GF-D8 (cell line): ENCODE data around the gene MRPL54.

ENCODE experiments used
- DNase-seq: peaks from one replicate; lab custom pipeline; 2025; lab: John Stamatoyannopoulos, UW

Gene MRPL54

DNA sequence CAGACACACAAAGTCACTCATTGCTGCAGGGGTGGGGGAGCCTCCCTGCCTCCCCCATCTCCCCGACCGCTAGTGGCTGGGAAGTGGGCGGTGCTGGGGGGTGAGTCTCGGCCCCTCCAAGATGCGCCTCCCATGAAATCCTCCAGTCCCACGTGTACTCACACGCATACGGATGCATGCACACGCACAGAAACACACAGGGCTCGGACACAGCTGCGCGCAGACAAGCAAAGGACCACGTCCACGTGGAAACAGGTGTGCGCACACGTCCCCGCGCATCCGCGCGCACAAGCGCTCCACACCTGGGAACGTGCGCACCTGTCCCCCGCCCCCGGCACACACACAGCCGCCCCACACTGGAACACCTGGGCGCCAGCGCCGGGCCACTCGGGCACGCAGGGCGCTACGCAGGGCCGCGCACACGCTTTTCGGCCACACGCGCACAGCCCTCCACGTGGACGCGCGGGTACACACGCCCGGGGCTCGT lies 23.0 kb downstream of the MRPL54 start:
- no peak for DNase-seq

DNA sequence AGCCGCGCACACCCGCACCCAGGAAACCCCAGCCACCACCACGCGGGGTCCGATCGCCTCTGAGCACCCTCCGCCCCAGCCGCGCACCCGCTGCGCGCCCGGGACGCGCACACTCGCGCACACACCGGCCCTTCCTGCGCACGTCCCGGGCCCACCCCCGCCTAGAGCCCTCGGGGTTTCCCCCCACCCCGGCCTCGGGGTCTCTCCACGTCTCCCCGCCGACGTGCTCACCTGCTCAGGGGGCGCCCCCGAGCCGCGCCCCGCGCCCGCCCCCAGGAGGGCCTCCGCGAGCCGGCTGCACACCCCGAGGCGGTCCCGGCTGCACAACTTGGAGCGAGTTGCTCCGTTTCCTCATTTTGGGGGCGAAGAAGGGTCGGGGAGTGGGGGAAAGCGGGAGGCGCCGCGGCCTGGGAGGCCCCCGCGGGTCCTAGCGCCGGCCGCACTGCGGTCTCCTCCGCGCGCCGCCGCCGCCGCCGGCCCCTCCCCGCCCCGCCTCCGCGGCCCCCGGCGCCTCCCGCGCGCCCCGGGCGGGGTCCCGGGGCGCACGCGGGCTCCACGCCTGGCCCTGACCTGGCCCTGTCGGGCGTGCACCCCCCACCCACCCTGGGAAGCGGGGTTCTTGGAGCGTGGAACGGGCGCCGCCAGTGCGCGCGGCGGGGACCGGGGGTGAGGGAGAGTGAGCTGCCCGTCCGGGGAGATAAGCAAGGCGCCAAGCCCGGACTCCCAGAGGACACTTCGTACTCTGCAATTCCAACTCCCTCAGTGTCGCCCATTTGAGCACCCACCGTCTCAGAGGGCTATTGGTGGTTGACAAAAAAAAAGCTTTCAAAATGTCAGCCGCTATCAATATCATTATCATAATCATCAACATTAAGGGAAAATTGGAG lies 23.7 kb downstream of the MRPL54 start, which contains the start of gene MATK:
MATK (minus strand) TSS at position 444 of the 887 bp plus-strand sequence. CDS start 1,246 bp downstream, outside the sequence.
- peak; percentile 12 for DNase-seq

DNA sequence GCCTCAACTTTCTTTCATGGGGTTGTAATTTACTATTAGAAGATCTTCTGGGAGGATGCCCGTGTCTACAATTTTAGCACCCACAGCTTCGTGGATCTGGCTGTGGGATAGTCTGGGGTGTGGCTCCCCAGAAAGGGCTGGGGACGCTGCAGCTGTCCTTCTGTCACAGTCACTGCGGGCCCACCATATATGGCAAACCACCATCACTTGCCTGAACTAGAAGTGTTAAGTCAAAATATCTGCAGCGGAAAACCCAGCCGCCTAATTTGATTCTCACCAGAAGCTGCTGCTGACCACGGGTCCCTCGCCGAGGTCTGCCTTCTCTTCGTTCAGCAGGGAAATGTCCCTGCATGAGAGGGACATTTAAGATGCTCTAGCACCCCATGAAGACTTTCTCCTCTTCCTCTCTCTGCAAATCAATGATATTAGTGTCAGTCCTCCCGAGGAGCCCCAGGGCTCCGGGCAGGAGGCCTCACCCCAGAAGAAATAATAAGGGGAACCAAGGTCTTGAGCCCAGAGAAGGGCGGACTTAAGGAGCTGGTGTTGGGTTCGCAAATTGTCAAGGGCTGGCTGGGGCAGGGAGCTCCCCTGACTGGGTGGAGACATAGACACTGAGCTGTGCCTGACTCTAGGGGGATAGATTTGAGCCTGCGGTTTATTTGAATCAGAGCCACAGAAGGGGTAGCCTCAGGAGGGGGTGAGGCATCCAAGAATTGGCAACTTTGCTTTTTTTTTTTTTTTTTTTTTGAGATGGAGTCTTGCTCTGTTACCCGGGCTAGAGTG lies 26.7 kb downstream of the MRPL54 start:
- DNase-seq = no peak

DNA sequence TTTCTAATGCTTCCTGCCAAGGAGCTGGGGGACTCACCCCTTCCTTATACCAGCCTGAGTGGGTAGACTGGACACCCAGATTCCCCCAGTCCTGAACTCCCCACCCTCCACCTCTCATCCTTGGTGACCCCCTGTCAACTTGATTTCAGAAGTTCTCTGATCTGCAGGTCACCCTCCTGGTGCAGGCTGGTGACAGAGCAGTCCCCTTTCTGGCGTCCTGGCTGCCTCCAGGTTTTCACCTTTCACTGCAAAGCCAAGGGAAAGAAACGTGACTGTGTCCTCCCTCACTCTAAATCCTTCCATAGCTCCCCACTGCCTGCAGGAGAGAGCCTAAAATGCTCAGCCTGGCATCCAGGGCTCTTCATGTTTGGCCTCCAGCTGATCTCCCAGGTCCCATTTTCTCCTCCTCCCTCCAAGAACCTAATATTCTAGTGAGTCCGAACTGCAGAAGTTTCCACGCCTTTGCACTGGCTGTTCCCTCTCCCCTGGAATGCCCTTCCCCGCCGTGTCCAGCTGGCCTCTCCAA lies 27.8 kb downstream of the MRPL54 start:
- no peak for DNase-seq

DNA sequence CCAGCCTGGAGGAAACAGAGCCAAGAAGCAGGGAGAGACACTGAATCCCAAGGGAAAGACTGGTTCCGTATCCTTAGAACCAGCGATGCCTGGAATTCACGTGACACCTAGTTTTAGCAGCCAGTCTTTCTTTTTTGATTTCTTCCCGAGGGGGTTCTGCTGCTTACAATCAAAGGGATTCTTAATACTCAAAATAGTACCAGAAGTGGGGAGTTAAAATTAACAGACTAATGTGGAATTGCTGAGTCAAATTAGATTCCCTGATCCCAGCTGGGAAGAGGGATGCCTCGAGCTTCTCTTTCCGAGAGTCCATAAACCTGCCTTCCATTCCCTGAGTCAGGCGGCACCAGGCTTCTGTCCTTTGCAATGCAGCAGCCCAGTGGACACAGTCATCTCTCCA lies 28.5 kb downstream of the MRPL54 start:
- no peak for DNase-seq

DNA sequence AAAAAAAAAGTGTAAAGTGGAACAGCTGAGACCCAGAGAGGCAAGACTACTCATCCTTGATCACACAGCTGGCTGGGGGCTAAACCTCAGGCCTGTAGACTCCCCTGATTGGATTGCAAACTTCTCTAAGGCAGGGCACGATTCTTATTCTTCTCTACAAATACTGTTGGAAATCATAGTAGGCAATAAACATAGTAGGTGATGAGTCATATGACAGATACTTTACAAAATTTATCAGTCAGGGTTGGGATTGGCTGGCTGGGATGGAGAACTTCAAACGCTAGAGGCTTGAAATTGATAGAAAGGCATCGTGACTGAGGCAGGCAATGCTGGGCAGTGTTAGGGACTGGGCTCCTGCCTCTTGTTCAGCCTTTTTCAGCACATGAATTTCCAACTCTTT lies 29.6 kb downstream of the MRPL54 start:
- DNase-seq = no peak

DNA sequence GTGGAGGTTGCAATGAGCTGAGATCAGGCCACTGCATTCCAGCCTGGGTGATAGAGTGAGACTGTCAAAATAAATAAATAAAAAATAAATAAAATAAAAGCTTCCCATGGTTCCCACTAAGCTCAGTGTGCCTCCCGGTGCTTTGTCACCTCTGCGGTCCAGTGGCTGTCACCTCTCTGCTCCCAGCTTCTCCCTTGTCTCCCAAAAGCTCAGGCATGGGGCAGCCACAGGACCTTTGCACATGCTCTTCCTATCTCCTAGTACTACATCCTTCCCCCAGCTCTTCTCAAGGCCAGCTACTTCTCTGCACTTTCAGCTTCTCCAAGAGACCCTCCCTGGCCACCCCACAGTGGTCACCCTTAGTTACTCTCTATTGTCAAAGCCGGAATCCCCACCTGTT lies 31.3 kb downstream of the MRPL54 start:
- no peak for DNase-seq

DNA sequence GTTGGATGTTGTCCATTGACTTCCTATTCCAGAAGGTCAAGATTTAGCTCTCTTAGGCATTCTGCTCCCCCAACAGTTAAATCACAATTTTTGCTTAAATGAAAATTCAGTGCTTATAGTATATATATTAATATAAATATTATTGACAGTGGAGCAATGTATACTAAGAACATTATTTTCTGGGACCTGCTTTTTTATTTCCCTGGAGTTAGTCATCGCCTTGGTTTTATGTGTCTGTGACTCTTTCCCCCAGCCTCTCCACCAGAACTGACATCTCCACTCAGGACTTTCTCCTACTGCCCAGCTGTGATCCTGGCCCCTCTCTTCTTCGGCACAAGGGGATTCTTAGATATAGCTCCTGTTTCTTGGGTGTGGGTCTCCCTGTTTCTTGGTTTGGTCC lies 33.9 kb downstream of the MRPL54 start:
- DNase-seq = no peak

DNA sequence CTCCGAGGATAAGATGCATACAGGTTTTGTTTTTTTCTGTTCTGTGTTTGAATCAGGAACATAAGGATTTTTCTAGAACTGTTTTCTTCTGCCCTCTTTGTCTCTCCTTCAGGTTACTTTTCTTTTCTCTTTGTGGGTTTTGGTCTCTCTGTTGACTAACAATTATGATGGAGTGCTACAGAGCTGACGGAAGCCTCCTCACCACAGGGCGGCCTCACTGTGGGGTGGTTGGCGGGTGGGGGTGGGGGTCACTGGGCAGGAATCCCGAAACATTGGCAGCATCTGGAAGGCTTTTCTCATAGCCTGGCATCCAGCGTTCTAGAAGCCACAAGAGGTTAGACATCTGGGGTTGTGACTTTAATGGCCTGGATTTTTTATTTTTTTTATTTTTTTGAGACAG lies 35.7 kb downstream of the MRPL54 start:
- no peak for DNase-seq

DNA sequence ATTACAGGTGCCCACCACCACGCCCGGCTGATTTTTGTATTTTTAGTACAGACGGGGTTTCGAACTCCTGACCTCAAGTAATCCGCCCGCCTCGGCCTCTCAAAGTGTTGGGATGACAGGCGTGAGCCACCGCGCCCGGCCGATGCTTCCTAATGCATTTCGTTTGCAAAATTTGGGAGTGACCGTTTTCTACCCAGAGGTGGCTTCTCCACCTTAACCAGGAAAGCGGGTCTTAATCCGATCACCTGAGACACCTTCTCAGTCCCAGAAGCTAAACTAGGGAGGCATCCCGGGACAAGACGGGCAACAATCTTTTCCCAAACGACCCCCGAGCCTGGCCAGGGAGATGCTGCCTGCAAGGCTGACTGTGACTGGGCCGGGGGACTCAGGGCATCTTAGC lies 38.5 kb downstream of the MRPL54 start:
- DNase-seq = no peak

DNA sequence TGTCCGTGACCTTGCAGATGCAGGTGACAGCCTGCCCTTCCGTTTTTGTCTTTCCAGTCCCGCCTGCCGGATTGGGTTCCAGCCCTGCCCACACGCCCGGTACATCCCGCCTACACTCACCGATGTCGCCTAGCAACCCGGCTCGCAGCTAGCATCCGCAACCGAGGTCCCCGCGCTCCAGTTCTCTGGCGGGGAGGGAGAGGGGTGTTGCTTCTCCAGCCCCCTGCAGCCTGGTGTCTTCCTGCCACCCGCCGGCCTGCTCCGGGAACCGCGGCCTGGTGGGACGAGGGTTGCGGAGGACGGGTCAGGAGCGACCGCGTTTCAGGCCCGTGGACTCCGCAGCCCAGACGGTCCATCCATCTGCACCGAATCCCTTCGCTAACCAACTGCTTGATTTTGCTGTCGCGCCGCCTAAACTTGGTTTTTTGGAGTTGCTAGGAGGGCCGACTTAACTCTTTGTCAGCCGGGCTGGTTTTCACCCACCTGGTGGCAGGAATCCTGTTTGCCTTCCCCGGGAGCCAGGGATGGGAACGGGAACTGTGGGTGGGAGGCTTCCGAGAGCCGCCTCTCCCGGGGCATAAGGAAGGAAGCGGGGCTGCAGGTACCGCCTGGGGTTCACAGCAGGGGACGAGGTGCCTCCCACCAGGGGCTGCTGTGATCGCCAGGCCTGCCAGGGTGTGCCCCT lies 39.1 kb downstream of the MRPL54 start:
- no peak for DNase-seq

DNA sequence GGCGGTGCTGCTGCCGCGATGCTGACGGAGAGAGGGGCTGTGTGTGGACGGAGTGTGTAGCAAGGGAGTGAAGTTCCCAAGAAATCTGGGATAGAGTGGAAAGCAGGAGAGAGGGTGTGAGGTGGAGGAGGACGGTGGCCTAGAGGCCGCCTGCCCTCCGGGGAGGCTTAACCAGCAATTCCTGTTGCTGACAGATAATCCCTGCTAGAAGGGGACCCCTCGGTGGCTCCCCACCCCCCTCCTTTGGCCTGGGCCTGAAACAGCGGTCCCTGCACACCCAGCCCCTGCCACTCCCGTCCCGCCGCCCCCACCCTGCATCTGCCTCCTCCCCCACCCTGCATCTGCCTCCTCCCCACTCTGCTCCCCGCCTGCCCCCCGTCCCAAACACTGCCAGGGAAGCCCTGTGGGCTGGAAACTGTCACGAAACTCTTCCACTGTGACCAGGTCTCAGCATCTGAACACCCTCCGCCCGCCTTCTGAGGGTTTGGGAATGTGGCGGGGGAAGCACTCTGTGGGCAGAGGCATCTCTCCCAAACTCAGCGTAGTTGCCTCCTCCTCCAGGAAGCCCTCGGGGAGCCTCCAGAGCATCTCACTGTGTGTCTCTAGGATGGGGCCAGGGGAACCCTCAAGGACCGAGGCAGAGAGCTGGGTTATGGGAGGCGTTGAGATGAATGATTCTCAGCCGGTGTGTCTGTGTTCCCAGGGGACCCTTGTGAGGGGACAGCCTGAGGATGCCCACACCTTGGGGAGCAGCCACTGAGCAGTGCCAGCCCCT lies 40.8 kb downstream of the MRPL54 start:
- DNase-seq = no peak

DNA sequence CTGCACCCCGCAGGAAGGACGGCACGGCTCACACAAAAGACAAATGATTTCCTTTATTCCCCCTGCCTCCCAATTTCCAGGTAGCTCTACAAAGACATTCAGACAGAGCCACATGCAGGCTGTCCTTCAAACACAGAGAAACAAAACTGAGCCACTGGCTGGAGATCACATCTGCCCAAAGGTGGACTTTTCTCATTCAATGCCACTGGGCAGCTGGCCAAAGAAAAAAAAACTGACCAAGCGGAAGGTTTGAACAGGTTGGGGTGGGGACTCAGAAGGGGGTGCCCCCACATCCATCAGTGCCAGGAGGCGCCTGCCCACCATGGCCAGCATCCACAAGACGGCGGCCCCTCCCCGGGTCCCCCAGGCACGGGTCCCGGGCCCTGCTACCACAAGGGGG lies 41.5 kb downstream of the MRPL54 start:
- no peak for DNase-seq

DNA sequence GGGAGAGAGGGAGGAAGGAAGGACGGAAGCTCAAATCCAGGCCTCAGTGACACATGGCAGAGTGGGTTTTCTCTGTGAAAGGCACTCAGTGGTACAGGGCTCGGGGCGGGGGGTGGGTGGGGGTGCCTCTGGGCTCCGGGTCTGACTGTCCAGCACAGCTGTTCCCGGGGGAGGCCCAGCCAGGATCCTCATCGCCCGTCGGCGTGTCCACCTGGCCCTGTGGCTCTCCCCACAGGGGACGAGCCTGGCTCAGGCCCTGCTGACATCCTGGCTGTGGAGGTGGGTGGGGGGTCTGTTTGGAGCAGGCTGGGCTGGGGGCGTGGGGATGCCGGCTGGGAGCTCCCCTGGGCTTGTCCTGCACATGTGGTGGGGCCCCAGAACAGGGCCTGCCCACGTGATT lies 41.9 kb downstream of the MRPL54 start:
- DNase-seq = no peak

DNA sequence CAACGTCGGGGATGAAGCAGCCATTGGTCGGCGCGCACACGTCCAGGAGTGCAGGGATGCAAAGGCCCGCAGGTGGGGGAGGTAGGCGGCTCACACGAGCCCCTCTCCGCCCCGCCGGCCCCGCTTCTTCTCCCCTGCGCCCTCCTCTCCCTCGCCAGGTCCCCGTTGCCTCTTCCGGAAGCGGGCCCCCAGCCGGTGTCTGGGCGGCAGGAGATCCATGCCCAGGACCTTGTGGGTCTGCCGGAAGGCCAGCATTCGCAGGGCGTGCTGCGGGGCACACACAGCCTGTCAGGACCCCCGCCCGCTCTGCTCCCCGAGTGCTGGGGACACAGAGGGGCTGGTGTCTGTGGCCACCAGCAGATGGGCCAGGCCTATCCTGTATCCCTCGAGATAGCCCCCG lies 43.4 kb downstream of the MRPL54 start:
- no peak for DNase-seq

DNA sequence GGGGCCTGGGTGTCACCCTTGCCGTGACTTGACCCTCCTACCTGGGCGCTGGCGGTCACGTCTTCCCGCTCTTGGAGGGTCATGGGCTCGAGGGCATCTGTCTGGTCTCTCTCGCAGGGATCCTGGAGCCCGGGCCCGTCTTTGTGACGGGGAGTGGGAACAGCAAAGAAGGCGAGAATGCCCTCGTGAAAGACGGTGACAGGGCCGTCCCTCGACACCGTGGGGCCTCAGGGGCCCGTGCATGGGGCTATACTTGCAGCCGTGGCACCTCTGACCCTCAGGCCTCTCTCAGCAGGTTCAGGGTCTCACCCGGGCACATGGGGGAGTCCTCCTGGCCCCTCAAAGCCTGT lies 44.6 kb downstream of the MRPL54 start:
- no peak for DNase-seq

DNA sequence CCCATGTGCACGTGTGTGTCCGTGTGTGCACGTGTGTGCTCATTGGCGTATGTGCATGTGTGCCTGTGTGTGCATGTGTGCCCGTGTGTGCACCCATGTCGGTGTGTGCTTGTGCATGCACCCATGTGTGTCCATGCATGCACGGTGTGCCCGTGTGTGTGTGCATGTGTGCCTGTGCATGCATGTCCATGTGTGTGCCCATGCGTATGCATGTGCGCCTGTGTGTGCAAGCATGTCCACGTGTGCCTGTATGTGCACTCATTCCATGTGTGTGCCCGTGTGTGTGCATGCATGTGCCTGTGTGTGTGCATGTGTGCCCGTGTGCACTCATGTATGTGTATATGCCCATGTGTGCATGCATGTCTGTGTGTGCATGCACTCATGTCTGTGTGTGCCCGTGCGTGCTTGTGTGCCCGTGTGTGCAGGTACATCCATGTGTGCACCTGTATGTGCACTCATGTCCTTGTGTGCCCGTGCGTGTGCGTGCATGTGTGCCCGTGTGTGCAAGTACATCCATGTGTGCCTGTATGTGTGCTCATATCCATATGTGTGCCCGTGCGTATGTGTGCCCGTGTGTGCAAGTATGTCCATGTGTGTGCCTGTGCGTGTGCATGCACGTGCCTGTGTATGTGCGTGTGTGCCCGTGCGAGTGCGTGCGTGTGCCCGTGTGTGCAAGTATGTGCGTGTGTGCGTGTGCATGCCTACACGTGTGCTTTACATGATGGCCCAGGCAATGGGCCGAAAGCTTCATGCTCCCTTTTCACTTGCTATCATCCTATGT lies 45.3 kb downstream of the MRPL54 start:
- DNase-seq = no peak

DNA sequence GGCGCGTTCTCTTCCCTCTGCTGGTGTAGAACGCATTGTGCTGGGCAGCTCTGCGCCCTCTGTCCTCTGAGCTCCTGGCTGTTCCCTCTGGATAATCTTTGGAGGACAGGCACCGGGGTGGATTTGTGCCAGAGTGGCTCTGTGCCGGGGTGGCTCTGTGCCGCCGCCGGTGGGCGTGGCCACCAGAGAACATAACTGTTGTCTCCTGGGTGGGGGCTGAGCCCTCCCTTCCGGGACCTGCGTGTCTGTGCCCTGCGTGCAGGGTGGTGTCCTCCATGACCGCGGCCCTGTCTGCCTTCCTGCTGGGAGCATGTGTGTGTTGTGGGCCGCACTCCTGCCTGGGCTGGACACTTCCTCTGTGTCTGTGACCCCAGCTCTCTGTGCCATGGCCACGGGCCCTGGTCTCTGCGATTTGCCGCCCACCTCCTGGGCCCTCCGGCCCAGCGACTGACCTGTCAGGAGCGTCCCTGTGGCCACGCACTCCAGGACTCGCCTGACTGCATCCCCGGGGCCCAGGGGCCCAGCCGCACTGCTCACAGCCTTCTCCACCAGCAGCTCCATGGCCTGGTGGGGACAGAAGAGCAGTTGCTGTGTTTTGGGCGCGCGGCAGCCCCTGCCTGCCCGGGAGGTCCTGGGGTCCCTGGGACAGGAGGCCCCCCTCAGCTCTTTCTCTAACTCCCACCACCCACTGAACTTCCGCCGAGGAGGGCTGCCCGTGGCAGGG lies 46.1 kb downstream of the MRPL54 start:
- DNase-seq = no peak

DNA sequence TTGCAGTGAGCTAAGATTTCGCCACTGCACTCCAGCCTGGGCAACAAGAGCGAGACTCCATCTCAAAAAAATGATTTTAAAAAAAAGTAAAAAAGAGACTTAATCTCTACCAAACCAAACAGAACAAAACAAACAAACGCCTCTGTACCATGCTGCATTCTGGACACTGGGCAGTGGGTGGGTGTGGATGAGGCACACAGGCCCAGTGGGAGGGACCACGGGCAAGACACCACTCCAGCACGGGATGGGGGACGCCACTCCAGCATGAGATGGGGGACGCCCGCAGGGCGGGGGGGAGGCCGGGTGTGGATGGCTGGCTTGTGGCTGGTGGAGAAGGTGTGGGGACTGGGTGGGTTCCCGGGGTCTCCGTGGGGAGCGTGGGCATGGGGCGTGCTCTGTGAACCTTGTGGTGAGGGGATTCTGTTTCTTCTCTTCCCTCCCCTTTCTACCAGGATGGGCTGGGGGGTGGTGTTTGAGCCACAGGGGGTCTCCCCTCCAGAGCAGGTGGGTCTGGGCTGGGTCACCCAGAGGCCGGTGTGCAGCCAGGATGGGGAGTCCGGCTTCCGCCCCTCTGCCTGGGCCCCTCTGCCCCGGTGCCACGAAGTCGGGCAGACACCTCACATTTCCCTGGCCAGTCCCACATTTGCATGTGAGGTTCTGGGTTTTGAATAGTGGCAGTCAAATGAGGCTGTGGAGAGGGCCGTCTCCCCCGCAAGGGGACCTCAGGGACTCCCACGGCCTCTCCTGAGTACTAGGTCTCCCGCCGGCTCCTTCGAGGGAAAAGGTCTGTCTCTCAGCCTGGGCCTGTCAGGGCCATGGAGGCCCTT lies 47.6 kb downstream of the MRPL54 start:
- DNase-seq = no peak
